Measurements from ENCODE around the gene TYMS. TPM values are rescaled to one million over a fixed set of nuclear protein-coding genes. Genes with fewer than 3 reads are reported as not detected.

Gene TYMS
- total RNA-seq, 4 donors from 2014 or later: 6.7 to 29.6 (median 21.3) TPM

- intact Hi-C loops (cut with DNase I): no loop called here
- Histone ChIP-seq H3K27ac (no peak overlapping the region), H3K4me1 (peaks cover 0 to 21% (median 6%) of the 10 kb centered on the region in 3 donors), H3K9me3 (no peaks in the 10 kb centered on the region), H3K27me3 (no peaks in the 10 kb centered on the region), H3K36me3 (peaks cover 0 to 57% (median 3%) of the 10 kb centered on the region in 3 donors), H3K4me3 (no peak overlapping the region)
- WGBS, 2 donors: 79 to 89% methylated on average over 10 of the region's 10 CpGs
- no peak for DNase-seq
- TF ChIP-seq, protein P1, sequence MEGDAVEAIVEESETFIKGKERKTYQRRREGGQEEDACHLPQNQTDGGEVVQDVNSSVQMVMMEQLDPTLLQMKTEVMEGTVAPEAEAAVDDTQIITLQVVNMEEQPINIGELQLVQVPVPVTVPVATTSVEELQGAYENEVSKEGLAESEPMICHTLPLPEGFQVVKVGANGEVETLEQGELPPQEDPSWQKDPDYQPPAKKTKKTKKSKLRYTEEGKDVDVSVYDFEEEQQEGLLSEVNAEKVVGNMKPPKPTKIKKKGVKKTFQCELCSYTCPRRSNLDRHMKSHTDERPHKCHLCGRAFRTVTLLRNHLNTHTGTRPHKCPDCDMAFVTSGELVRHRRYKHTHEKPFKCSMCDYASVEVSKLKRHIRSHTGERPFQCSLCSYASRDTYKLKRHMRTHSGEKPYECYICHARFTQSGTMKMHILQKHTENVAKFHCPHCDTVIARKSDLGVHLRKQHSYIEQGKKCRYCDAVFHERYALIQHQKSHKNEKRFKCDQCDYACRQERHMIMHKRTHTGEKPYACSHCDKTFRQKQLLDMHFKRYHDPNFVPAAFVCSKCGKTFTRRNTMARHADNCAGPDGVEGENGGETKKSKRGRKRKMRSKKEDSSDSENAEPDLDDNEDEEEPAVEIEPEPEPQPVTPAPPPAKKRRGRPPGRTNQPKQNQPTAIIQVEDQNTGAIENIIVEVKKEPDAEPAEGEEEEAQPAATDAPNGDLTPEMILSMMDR (IDR thresholded peaks at IDR 0.05): peak in 1 of 6 experiments; percentile 19
- TF ChIP-seq POLR2A (IDR thresholded peaks at IDR 0.05): no peak
Observed at GRCh38 chr18:697800-698199, 40.3 kb downstream of the TYMS start.

GRCh38 chr18:703213-703967 lies 45.9 kb downstream of the TYMS start:
- peak overlapping the region; percentile 62 to 78 (median 71) for H3K27ac ChIP-seq
- 47% methylated on average over 7 to 8 of the region's 8 CpGs for WGBS, 2 donors
- peaks cover 0 to 47% (median 0%) of the 10 kb centered on the region in 3 donors for H3K36me3 ChIP-seq
- DNase-seq: no peak
- peaks cover 5 to 49% (median 17%) of the 10 kb centered on the region in 3 donors for H3K4me1 ChIP-seq
- H3K9me3 ChIP-seq: no peaks in the 10 kb centered on the region
- no peaks in the 10 kb centered on the region for H3K27me3 ChIP-seq
- H3K4me3 ChIP-seq: no peak overlapping the region
- intact Hi-C loops (cut with DNase I): no loop called here
- TF ChIP-seq POLR2A (IDR thresholded peaks at IDR 0.05): no peak
- TF ChIP-seq, protein P1 (IDR thresholded peaks at IDR 0.05): no peak

- H3K9me3 ChIP-seq: no peaks in the 10 kb centered on the region
- peaks cover 0 to 45% (median 0%) of the 10 kb centered on the region in 3 donors for H3K36me3 ChIP-seq
- no peak overlapping the region for H3K4me3 ChIP-seq
- 86 to 88% methylated on average over 5 to 8 of the region's 8 CpGs for WGBS, 2 donors
- TF ChIP-seq, protein P1 (IDR thresholded peaks at IDR 0.05): no peak
- no peak for TF ChIP-seq POLR2A (IDR thresholded peaks at IDR 0.05)
- intact Hi-C loops (cut with DNase I): no loop called here
- DNase-seq: no peak
- peaks cover 11 to 55% (median 22%) of the 10 kb centered on the region in 3 donors for H3K4me1 ChIP-seq
- no peak overlapping the region for H3K27ac ChIP-seq
- no peaks in the 10 kb centered on the region for H3K27me3 ChIP-seq
Observed at GRCh38 chr18:706405-706804, 49.0 kb downstream of the TYMS start.

- H3K27me3 ChIP-seq: no peaks in the 10 kb centered on the region
- no peak overlapping the region for H3K27ac ChIP-seq
- peaks cover 14 to 53% (median 14%) of the 10 kb centered on the region in 3 donors for H3K4me1 ChIP-seq
- intact Hi-C loops (cut with DNase I): no loop called here
- no peaks in the 10 kb centered on the region for H3K9me3 ChIP-seq
- DNase-seq: no peak
- WGBS, 2 donors: 72 to 89% methylated on average over 5 to 7 of the region's 10 CpGs
- H3K4me3 ChIP-seq: no peak overlapping the region
- TF ChIP-seq POLR2A (IDR thresholded peaks at IDR 0.05): no peak
- TF ChIP-seq, protein P1 (IDR thresholded peaks at IDR 0.05): no peak
- H3K36me3 ChIP-seq: peaks cover 0 to 45% (median 0%) of the 10 kb centered on the region in 3 donors
Observed at GRCh38 chr18:708096-708495, 50.6 kb downstream of the TYMS start.

DNA sequence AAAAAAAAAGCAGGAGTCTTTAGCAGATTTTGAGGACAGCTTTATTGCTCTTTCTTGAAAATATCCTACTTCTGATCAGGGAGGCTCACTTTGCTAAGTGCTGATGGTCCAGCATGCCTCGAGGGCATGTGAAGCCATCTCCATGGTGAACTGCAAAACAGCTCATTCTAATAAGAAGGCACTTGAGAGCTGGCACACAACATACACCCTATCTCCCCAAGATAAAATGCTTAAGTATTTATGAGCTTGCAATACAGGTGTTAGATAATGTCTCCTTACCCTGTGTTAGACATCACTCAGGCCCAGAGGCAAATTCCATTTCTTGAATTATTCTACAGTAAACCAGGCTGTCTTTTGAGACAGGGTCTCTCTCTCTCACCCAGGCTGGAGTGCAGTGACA lies 52.3 kb downstream of the TYMS start:
- no peak for DNase-seq
- intact Hi-C loops (cut with DNase I): no loop called here
- 56 to 92% methylated on average over 1 of the region's 1 CpG for WGBS, 2 donors
- no peak overlapping the region for H3K27ac ChIP-seq
- H3K4me1 ChIP-seq: peaks cover 5 to 43% (median 9%) of the 10 kb centered on the region in 3 donors
- H3K27me3 ChIP-seq: no peaks in the 10 kb centered on the region
- H3K36me3 ChIP-seq: peaks cover 0 to 36% (median 0%) of the 10 kb centered on the region in 3 donors
- TF ChIP-seq, protein P1 (IDR thresholded peaks at IDR 0.05): no peak
- TF ChIP-seq POLR2A (IDR thresholded peaks at IDR 0.05): no peak
- no peak overlapping the region for H3K4me3 ChIP-seq
- no peaks in the 10 kb centered on the region for H3K9me3 ChIP-seq

Data from esophagus squamous epithelium (tissue), 5 donors.